GM12878 (cell line): ENCODE data around the gene CDYL.

Source experiments
- ATF7 ChIP-seq: fragments of 450-650 bp; IDR thresholded peaks from 2 replicates; pipeline ENCODE4 v1.6.1; 2016; ENCODE audit warnings: low read depth, mild to moderate bottlenecking
- CREB1 ChIP-seq: IDR thresholded peaks from 2 replicates; pipeline ENCODE4 v1.6.1; 2012; ENCODE audit warnings: low read depth, mild to moderate bottlenecking, inconsistent platforms
- KDM1A ChIP-seq: fragments of 200-600 bp; sonication (generic); IDR thresholded peaks from 2 replicates; pipeline ENCODE4 v1.6.1; 2016; ENCODE audit warnings: borderline replicate concordance
- NR2C2 ChIP-seq: IDR thresholded peaks from 2 replicates; pipeline ENCODE4 v1.6.1; 2011; ENCODE audit warnings: borderline replicate concordance, low read depth; ENCODE audit not compliant: control insufficient read depth, insufficient read length
- SMC3 ChIP-seq: IDR thresholded peaks from 2 replicates; pipeline ENCODE4 v1.6.1; 2011; ENCODE audit warnings: low read length, improper control_type of control experiment, borderline replicate concordance
- SP1 ChIP-seq: IDR thresholded peaks from one replicate; pipeline ENCODE4 v1.6.1; 2011; ENCODE audit warnings: low read depth, low read length
- SREBF2 ChIP-seq: IDR thresholded peaks from 2 replicates; pipeline ENCODE4 v1.6.1; 2012; ENCODE audit warnings: mild to moderate bottlenecking, low read length
- ZBED1 ChIP-seq: IDR thresholded peaks from 2 replicates; pipeline ENCODE4 v1.6.1; 2016; ENCODE audit warnings: borderline replicate concordance
- ZNF274 ChIP-seq: IDR thresholded peaks from one replicate; pipeline ENCODE4 v1.8.0; 2011; ENCODE audit not compliant: insufficient read length, insufficient read depth
- TF ChIP-seq, protein P1 (sequence below), 3 experiments: IDR thresholded peaks in 2 of 3; conservative IDR thresholded peaks in 1 of 3; 2 replicates each; pipeline ENCODE4 v1.5.1; 2011; ENCODE audit warnings: low read depth in 3 of 3, low read length in 3 of 3, mild to moderate bottlenecking in 3 of 3, control low read depth in 2 of 3, moderate library complexity in 2 of 3, inconsistent platforms in 1 of 3, mixed read lengths in 1 of 3; ENCODE audit not compliant: control insufficient read depth in 2 of 3, insufficient read depth in 1 of 3; ENCODE audit errors: extremely low read depth in 1 of 3

DNA sequence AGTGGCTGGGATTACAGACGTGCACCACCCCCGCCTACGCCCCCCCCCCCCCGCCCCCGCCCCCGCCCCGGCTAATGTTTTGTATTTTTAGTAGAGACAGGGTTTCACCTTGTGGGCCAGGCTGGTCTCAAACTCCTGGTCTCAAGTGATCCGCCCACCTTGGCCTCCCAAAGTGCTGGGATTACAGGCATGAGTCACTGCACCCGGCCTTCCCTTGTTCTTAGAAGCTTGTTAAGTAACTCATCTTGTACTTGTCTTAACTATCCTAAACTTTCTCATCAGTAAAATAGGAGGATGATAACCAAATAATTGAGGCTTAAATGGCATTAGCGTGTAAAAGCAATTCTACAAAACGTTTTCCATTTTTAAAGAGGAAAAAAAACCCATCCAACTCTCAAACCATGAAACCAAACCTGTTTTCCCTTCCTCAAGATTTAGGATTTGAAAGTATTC, 4.2 kb downstream of the CDYL start:
- no peak for TF ChIP-seq SREBF2
- no peak for TF ChIP-seq ZBED1
- TF ChIP-seq, protein P1, sequence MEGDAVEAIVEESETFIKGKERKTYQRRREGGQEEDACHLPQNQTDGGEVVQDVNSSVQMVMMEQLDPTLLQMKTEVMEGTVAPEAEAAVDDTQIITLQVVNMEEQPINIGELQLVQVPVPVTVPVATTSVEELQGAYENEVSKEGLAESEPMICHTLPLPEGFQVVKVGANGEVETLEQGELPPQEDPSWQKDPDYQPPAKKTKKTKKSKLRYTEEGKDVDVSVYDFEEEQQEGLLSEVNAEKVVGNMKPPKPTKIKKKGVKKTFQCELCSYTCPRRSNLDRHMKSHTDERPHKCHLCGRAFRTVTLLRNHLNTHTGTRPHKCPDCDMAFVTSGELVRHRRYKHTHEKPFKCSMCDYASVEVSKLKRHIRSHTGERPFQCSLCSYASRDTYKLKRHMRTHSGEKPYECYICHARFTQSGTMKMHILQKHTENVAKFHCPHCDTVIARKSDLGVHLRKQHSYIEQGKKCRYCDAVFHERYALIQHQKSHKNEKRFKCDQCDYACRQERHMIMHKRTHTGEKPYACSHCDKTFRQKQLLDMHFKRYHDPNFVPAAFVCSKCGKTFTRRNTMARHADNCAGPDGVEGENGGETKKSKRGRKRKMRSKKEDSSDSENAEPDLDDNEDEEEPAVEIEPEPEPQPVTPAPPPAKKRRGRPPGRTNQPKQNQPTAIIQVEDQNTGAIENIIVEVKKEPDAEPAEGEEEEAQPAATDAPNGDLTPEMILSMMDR (IDR thresholded peaks at IDR 0.05 in 2 of 3, conservative IDR thresholded peaks at IDR 0.05 in 1 of 3; ENCODE audit: control insufficient read depth in 2 of 3, extremely low read depth in 1 of 3, insufficient read depth in 1 of 3, low read depth in 3 of 3, low read length in 3 of 3): no peak
- no peak for TF ChIP-seq NR2C2
- TF ChIP-seq SMC3: no peak
- TF ChIP-seq ZNF274: no peak
- TF ChIP-seq CREB1: no peak
- TF ChIP-seq KDM1A: no peak
- no peak for TF ChIP-seq ATF7
- no peak for TF ChIP-seq SP1
